GM12878 (cell line): ENCODE results near the gene OMP. TPM values are rescaled to one million over a fixed set of nuclear protein-coding genes. Genes with fewer than 3 reads are reported as not detected.

Experiments
- ATAC-seq: fragments of 200-7000 bp; cut with Tn5 transposase; 3 replicates; pipeline ENCODE4 v1.9.1; 2020; ENCODE audit warnings: mild to moderate bottlenecking, moderate library complexity
- BruUV-seq: library from RNA; stranded (reverse); fragments of 400-500 nt; replicated peaks from 2 replicates; lab custom pipeline; 2021; lab: Mats Ljungman, UMichigan
- CTCF ChIA-PET: fragments of 300-600 bp; sonication (Branson Sonifier 250); formaldehyde crosslinking; extraction: SDS; loops from one replicate; lab custom pipeline; 2021; ENCODE audit warnings: inconsistent platforms; lab: Yijun Ruan, JAX
- POLR2A ChIA-PET: fragments of 350-600 bp; formaldehyde crosslinking; extraction: SDS; loops from one replicate; lab custom pipeline; 2021; ENCODE audit warnings: inconsistent platforms; lab: Charles Lee
- RAD21 ChIA-PET: fragments of 300-600 bp; sonication (Branson Sonifier 250); formaldehyde crosslinking; loops from one replicate; lab custom pipeline; 2023; ENCODE audit warnings: antibody characterized with exemption; ENCODE audit not compliant: unreplicated experiment; lab: Charles Lee
- SMC1A ChIA-PET: fragments of 300-600 bp; sonication (Branson Sonifier 250); formaldehyde crosslinking; loops from one replicate; lab custom pipeline; 2023; ENCODE audit not compliant: unreplicated experiment, uncharacterized antibody; lab: Charles Lee
- DNase-seq: peaks from one replicate; pipeline ENCODE4 v3.0.0-alpha.2; 2011; ENCODE audit warnings: low read depth, low spot score
- FAIRE-seq: peaks from 3 replicates; lab custom pipeline; 2011; peaks lifted over from hg19 to GRCh38; lab: Jason Lieb, UNC
- H2AFZ ChIP-seq: 2 replicates; pipeline ENCODE4 v1.6.0; 2011; ENCODE audit warnings: low read depth, low read length, control low read depth; ENCODE audit not compliant: control insufficient read depth
- H3K27ac ChIP-seq: 2 replicates; pipeline ENCODE4 v1.5.1; 2011; ENCODE audit warnings: control low read depth; ENCODE audit not compliant: control insufficient read depth, insufficient read depth
- H3K27me3 ChIP-seq, 2 experiments: replicated peaks in 1 of 2; 2 replicates each; pipeline versions ENCODE4 v1.6.0 to v1.6.1; 2011; ENCODE audit warnings: low read length in 1 of 2; ENCODE audit not compliant: control insufficient read depth in 2 of 2, insufficient read depth in 2 of 2
- H3K36me3 ChIP-seq, 2 experiments: 2 replicates each; pipeline ENCODE4 v1.5.1; 2011; ENCODE audit warnings: low read length in 1 of 2; ENCODE audit not compliant: control insufficient read depth in 2 of 2, insufficient read depth in 2 of 2
- H3K4me1 ChIP-seq: 2 replicates; pipeline ENCODE4 v1.6.1; 2011; ENCODE audit warnings: mild to moderate bottlenecking, low read length, moderate library complexity, mixed read lengths; ENCODE audit not compliant: control insufficient read depth, insufficient read depth
- H3K4me2 ChIP-seq: 2 replicates; pipeline ENCODE4 v1.6.0; 2011; ENCODE audit warnings: control low read depth; ENCODE audit not compliant: control insufficient read depth, insufficient read depth
- H3K4me3 ChIP-seq: fragments of 200-600 bp; sonication (generic); 2 replicates; pipeline ENCODE4 v1.5.1; 2016
- H3K79me2 ChIP-seq: 2 replicates; pipeline ENCODE4 v1.6.0; 2011; ENCODE audit warnings: low read length; ENCODE audit not compliant: control insufficient read depth, insufficient read depth
- H3K9ac ChIP-seq: 2 replicates; pipeline ENCODE4 v1.8.0; 2011; ENCODE audit warnings: low read length, control low read depth, mixed read lengths; ENCODE audit not compliant: control insufficient read depth, insufficient read depth
- H3K9me3 ChIP-seq: replicated peaks from 3 replicates; pipeline ENCODE4 v1.5.1; 2011; ENCODE audit warnings: mild to moderate bottlenecking, low read length; ENCODE audit not compliant: control insufficient read depth, insufficient read depth
- H4K20me1 ChIP-seq: 2 replicates; pipeline ENCODE4 v1.6.0; 2011; ENCODE audit not compliant: control insufficient read depth, insufficient read depth
- EP300 ChIP-seq, 2 experiments: fragments of 150-350 bp in 1 of 2; IDR thresholded peaks; 2 replicates each; pipeline ENCODE4 v1.6.1; 2011 to 2012; ENCODE audit warnings: low read depth in 2 of 2, low read length in 2 of 2, borderline replicate concordance in 1 of 2, improper control_type of control experiment in 1 of 2, inconsistent platforms in 1 of 2; ENCODE audit not compliant: control insufficient read depth in 1 of 2
- IKZF2 ChIP-seq, 2 experiments: fragments of 450-650 bp; IDR thresholded peaks; 2 replicates each; pipeline ENCODE4 v1.6.1; 2017; ENCODE audit warnings: mild to moderate bottlenecking in 2 of 2, moderate library complexity in 2 of 2
- IRF4 ChIP-seq: IDR thresholded peaks from 2 replicates; pipeline ENCODE4 v1.6.1; 2011; ENCODE audit warnings: low read depth, low read length
- KLF5 ChIP-seq: fragments of 450-650 bp; IDR thresholded peaks from 2 replicates; pipeline ENCODE4 v1.6.1; 2014; ENCODE audit warnings: mild to moderate bottlenecking; ENCODE audit not compliant: partially characterized antibody
- MXI1 ChIP-seq: fragments of 150-350 bp; IDR thresholded peaks from 2 replicates; pipeline ENCODE4 v1.6.1; 2011; ENCODE audit warnings: low read depth, mild to moderate bottlenecking, inconsistent platforms, low read length, improper control_type of control experiment
- MYB ChIP-seq: fragments of 150-350 bp; IDR thresholded peaks from 2 replicates; pipeline ENCODE4 v1.6.1; 2014; ENCODE audit warnings: mild to moderate bottlenecking, low read depth, low read length, borderline replicate concordance
- NRF1 ChIP-seq: conservative IDR thresholded peaks from 2 replicates; pipeline ENCODE4 v1.6.1; 2011; ENCODE audit warnings: mild to moderate bottlenecking, low read depth, low read length, improper control_type of control experiment
- SMAD5 ChIP-seq: IDR thresholded peaks from 2 replicates; pipeline ENCODE4 v1.6.1; 2016; ENCODE audit warnings: antibody characterized with exemption, low read depth
- STAT1 ChIP-seq: fragments of 450-650 bp; conservative IDR thresholded peaks from 2 replicates; pipeline ENCODE4 v1.6.1; 2014; ENCODE audit warnings: antibody characterized with exemption, mild to moderate bottlenecking
- YBX1 ChIP-seq: fragments of 450-650 bp; IDR thresholded peaks from 2 replicates; pipeline ENCODE4 v1.6.1; 2016; ENCODE audit warnings: antibody characterized with exemption
- ZNF217 ChIP-seq: fragments of 450-650 bp; IDR thresholded peaks from 2 replicates; pipeline ENCODE4 v1.6.1; 2017; ENCODE audit warnings: antibody characterized with exemption, mild to moderate bottlenecking
- ZNF24 ChIP-seq: fragments of 450-650 bp; IDR thresholded peaks from 2 replicates; pipeline ENCODE4 v1.6.1; 2017; ENCODE audit warnings: antibody characterized with exemption, mild to moderate bottlenecking
- WGBS: methylation state at CpG from one replicate; pipeline ENCODE4 v1.1.6; 2016; ENCODE audit warnings: low lambda C conversion rate; ENCODE audit not compliant: insufficient replicate concordance, insufficient coverage; ENCODE audit errors: missing lambda C conversion rate; 5-methylcytosine and 5-hydroxymethylcytosine counted together
- in situ Hi-C: fragments of 300-500 bp; cut with MboI; formaldehyde crosslinking; loops from 9 replicates; pipeline ENCODE4 v1.14.3; 2018; ENCODE audit warnings: mixed read lengths
- intact Hi-C: fragments of 100-400 bp; cut with micrococcal nuclease; formaldehyde crosslinking; loops from one replicate; pipeline ENCODE4 v1.14.2; 2022; ENCODE audit not compliant: unreplicated experiment
- polyA plus RNA-seq, 11 experiments: library from polyadenylated mRNA; depleted of rRNA in 4 of 11; unstranded in 6 of 11; stranded (reverse) in 5 of 11; fragments of >200 nt; fragmentation: Nextera tagmentation in 4 of 11; fragmentation: Illumina TruSeq in 1 of 11; extraction: Ambion mirVana in 4 of 11; extraction: Trizol in 1 of 11; gene quantifications; 1 replicate in 1 of 11; 2 replicates in 10 of 11; pipeline versions ENCODE4 v1.2.1 to v1.2.3, GENCODE V29; 2011 to 2016; ENCODE audit warnings: inconsistent platforms in 2 of 11, missing spikeins in 2 of 11, low read depth in 1 of 11
- total RNA-seq, 4 experiments: library from RNA; depleted of rRNA in 3 of 4; stranded (reverse); fragments of >200 nt in 3 of 4; fragmentation: Illumina TruSeq in 1 of 4; extraction: Trizol in 1 of 4; gene quantifications; 2 replicates each; pipeline versions ENCODE4 v1.2.1 to v1.2.3, GENCODE V29; 2013 to 2021
- TF ChIP-seq, protein P1 (sequence below), 3 experiments: IDR thresholded peaks in 2 of 3; conservative IDR thresholded peaks in 1 of 3; 2 replicates each; pipeline ENCODE4 v1.5.1; 2011; ENCODE audit warnings: low read depth in 3 of 3, low read length in 3 of 3, mild to moderate bottlenecking in 3 of 3, control low read depth in 2 of 3, moderate library complexity in 2 of 3, inconsistent platforms in 1 of 3, mixed read lengths in 1 of 3; ENCODE audit not compliant: control insufficient read depth in 2 of 3, insufficient read depth in 1 of 3; ENCODE audit errors: extremely low read depth in 1 of 3
- TF ChIP-seq, protein P2 (sequence below): IDR thresholded peaks from 2 replicates; pipeline ENCODE4 v1.6.1; 2012; ENCODE audit warnings: low read depth, low read length, improper control_type of control experiment

Gene OMP
- total and polyA plus RNA-seq, 10 of the 15 experiments (the other 5 are each of a cell fraction or from before 2014, with no cell fraction given), result not detected

DNA sequence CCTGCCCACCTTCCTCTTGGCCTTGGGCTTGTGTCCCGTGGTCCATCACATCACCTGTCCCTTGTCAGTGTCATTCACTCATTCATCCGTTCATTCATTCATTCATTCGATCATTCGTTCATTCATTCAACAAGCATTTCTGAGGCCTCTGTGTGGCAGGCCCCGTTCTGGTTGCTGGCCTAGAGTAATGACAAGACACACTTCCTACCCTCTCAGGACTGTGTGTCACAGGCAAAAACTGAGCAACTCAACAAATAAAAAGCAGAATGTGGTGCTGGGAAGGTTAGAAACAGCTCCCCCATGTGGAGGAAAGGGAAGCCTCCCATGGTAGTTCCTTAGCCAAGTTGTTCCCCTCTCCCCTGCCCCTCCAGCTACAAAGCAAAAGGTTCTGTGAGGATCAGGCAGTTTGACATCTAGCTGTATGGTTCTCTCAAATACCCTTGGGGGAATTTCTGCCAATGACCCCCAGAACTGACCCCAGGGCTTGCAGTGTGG, 1.6 kb upstream of the OMP start:
- in situ Hi-C loops, result no loop called here
- ATAC-seq (peak; percentile 66), DNase-seq (no peak), FAIRE-seq (no peak)
- SMC1A ChIA-PET, result interaction anchor here (1.3 kb wide), 1 partner anchor 181 kb away, joined by 5 read pairs; no protein-coding TSS in a partner anchor
- TF ChIP-seq ZNF24 (peak; percentile 74), YBX1 (no peak)
- TF ChIP-seq, protein P1, sequence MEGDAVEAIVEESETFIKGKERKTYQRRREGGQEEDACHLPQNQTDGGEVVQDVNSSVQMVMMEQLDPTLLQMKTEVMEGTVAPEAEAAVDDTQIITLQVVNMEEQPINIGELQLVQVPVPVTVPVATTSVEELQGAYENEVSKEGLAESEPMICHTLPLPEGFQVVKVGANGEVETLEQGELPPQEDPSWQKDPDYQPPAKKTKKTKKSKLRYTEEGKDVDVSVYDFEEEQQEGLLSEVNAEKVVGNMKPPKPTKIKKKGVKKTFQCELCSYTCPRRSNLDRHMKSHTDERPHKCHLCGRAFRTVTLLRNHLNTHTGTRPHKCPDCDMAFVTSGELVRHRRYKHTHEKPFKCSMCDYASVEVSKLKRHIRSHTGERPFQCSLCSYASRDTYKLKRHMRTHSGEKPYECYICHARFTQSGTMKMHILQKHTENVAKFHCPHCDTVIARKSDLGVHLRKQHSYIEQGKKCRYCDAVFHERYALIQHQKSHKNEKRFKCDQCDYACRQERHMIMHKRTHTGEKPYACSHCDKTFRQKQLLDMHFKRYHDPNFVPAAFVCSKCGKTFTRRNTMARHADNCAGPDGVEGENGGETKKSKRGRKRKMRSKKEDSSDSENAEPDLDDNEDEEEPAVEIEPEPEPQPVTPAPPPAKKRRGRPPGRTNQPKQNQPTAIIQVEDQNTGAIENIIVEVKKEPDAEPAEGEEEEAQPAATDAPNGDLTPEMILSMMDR (IDR thresholded peaks at IDR 0.05 in 2 of 3, conservative IDR thresholded peaks at IDR 0.05 in 1 of 3; ENCODE audit: control insufficient read depth in 2 of 3, extremely low read depth in 1 of 3, insufficient read depth in 1 of 3, low read depth in 3 of 3, low read length in 3 of 3), result peak; percentile 34 to 56 (median 45)
- Histone ChIP-seq H3K27ac (no peak overlapping the region), H3K36me3 (no peaks in the 10 kb centered on the region), H3K27me3 (no peaks in the 10 kb centered on the region; a peak in 1 of 4 replicates), H2AFZ (no peak overlapping the region), H3K4me3 (no peak overlapping the region), H4K20me1 (no peaks in the 10 kb centered on the region), H3K79me2 (no peaks in the 10 kb centered on the region), H3K4me1 (no peaks in the 10 kb centered on the region), H3K4me2 (no peak overlapping the region), H3K9me3 (no peaks in the 10 kb centered on the region), H3K9ac (no peak overlapping the region)
- no TSS peak for BruUV-seq
- intact Hi-C loops, result loop anchor here (10.0 kb wide), 1 partner anchor 366 kb away; no protein-coding TSS in a partner anchor
- CTCF ChIA-PET, result interaction anchor here (1.1 to 3.0 kb wide), 3 partner anchors 9 to 181 kb away, joined by 3 to 17 read pairs (median 6); no protein-coding TSS in a partner anchor
- POLR2A ChIA-PET, result no interaction called here
- 73% methylated on average over 5 of the region's 5 CpGs for WGBS
- RAD21 ChIA-PET, result no interaction called here

DNA sequence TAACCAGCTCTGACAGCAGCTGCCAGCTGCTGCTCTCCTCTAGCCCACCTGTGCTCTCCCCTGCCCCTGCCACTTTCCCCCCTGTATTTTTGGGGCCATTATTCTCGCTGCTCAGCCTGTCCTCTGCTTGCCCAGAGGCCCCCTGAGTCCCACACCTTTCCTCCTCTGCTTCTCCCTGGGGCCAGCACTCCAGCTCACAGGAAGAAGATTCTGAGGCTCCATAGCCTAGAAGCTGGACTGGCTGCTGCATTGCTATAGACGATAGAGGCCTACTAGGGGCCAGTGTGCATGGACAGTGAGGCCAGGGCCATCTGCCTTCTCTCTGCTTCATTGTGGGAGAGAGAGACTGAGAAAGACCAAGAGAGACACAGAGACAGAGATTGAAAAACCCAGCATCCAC, 679 bp downstream of the OMP start:
- Histone ChIP-seq H3K27me3 (peaks cover 0 to 2% of the 10 kb centered on the region in 2 experiments; a peak in 2 of 4 replicates), H2AFZ (no peak overlapping the region), H3K9ac (no peak overlapping the region), H3K4me2 (no peak overlapping the region), H3K4me1 (no peaks in the 10 kb centered on the region), H4K20me1 (no peaks in the 10 kb centered on the region), H3K9me3 (no peaks in the 10 kb centered on the region), H3K36me3 (no peaks in the 10 kb centered on the region), H3K79me2 (no peaks in the 10 kb centered on the region), H3K27ac (no peak overlapping the region), H3K4me3 (no peak overlapping the region)
- SMC1A ChIA-PET, result no interaction called here
- TF ChIP-seq NRF1 (no peak), EP300 (IDR thresholded peaks at IDR 0.05; ENCODE audit: borderline replicate concordance in 1 of 2, control insufficient read depth in 1 of 2, low read depth in 2 of 2, low read length in 2 of 2) (no peak), IKZF2 (IDR thresholded peaks at IDR 0.05) (no peak), MYB (no peak), MXI1 (no peak), KLF5 (no peak), IRF4 (no peak), STAT1 (no peak), SMAD5 (no peak), ZNF217 (no peak)
- TF ChIP-seq, protein P2, sequence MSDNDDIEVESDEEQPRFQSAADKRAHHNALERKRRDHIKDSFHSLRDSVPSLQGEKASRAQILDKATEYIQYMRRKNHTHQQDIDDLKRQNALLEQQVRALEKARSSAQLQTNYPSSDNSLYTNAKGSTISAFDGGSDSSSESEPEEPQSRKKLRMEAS, result no peak
- DNase-seq, result no peak
- CTCF ChIA-PET, result interaction anchor here (1.1 to 3.0 kb wide), 3 partner anchors 9 to 181 kb away, joined by 3 to 17 read pairs (median 4); no protein-coding TSS in a partner anchor
- no TSS peak for BruUV-seq
- in situ Hi-C loops, result no loop called here
- FAIRE-seq, result no peak
- POLR2A ChIA-PET, result no interaction called here
- no peak for ATAC-seq
- WGBS, result 27% methylated on average over 2 of the region's 2 CpGs
- intact Hi-C loops, result loop anchor here (10.0 kb wide), 1 partner anchor 369 kb away; no protein-coding TSS in a partner anchor
- RAD21 ChIA-PET, result no interaction called here
